ENCODE data around the gene HCN4. TPM values are rescaled to one million over a fixed set of nuclear protein-coding genes. Genes with fewer than 3 reads are reported as not detected.

Gene HCN4
- polyA plus RNA-seq, 1 donor from 2014 or later, result 4.0 TPM

DNA sequence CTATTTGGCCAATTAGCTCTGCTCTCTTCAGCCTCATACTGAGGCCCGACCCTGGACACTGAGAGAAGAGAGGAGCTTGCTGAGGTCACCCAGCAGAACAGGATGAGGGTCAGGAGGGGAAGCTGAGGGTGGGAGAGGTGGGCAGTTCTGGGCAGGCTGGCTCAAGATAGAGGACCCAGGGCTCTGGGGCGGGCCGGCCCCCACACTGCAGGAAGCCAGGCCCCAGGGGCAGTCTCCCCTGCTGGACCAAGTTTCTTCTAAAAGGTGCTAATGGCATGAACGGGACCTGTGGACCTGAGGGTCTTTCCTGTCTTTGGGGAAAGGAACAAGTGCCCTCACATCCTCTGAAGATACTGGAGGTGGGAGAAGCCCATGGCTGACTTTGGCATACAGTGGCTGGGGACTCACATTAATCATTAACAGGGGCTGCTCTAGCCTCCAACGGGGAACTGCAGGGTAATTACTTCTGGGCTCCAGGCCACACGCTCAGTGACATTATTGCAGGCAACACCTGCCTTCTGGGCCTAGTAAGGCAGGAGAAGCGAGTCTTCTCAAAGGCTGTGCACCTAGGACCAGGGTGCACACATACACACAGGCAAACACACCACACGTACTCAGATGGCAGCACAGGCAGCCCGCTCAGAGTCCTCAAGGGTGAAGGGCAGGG is 10.6 kb downstream of the HCN4 start:
- Histone ChIP-seq H2AFZ (ENCODE audit: low read depth, low read length) (no peak overlapping the region), H3K9me3 (ENCODE audit: low read length) (no peaks in the 10 kb centered on the region), H3K4me2 (ENCODE audit: low read length) (no peak overlapping the region), H3F3A (ENCODE audit: insufficient read depth, low read length, poor library complexity, severe bottlenecking) (no peaks in the 10 kb centered on the region), H3K4me3 (ENCODE audit: low read length) (no peak overlapping the region), H3K79me2 (replicated peaks; ENCODE audit: insufficient read depth, low read length) (peaks cover 31% of the 10 kb centered on the region), H3K27me3 (ENCODE audit: insufficient read depth, low read depth, low read length) (no peaks in the 10 kb centered on the region), H3K9me2 (ENCODE audit: insufficient read depth, low read length) (no peaks in the 10 kb centered on the region), H3K36me3 (ENCODE audit: insufficient read depth, low read length) (no peaks in the 10 kb centered on the region), H3K27ac (ENCODE audit: low read length) (no peak overlapping the region), H3K9ac (ENCODE audit: low read length) (no peak overlapping the region), H4K20me1 (ENCODE audit: insufficient read depth) (no peaks in the 10 kb centered on the region)
- TF ChIP-seq MXI1 (conservative IDR thresholded peaks at IDR 0.05; ENCODE audit: poor library complexity, severe bottlenecking) (no peak), RAD21 (conservative IDR thresholded peaks at IDR 0.05) (no peak), TAF1 (IDR thresholded peaks at IDR 0.05; ENCODE audit: low read depth) (no peak), EP300 (conservative IDR thresholded peaks at IDR 0.05; ENCODE audit: poor library complexity, severe bottlenecking) (no peak), SMC3 (conservative IDR thresholded peaks at IDR 0.05; ENCODE audit: poor library complexity) (no peak), POLR2AphosphoS5 (IDR thresholded peaks at IDR 0.05) (no peak), EZH2 (IDR thresholded peaks at IDR 0.05; ENCODE audit: borderline replicate concordance, insufficient read depth, low read length, poor library complexity, severe bottlenecking) (no peak)
- TF ChIP-seq, protein P1, sequence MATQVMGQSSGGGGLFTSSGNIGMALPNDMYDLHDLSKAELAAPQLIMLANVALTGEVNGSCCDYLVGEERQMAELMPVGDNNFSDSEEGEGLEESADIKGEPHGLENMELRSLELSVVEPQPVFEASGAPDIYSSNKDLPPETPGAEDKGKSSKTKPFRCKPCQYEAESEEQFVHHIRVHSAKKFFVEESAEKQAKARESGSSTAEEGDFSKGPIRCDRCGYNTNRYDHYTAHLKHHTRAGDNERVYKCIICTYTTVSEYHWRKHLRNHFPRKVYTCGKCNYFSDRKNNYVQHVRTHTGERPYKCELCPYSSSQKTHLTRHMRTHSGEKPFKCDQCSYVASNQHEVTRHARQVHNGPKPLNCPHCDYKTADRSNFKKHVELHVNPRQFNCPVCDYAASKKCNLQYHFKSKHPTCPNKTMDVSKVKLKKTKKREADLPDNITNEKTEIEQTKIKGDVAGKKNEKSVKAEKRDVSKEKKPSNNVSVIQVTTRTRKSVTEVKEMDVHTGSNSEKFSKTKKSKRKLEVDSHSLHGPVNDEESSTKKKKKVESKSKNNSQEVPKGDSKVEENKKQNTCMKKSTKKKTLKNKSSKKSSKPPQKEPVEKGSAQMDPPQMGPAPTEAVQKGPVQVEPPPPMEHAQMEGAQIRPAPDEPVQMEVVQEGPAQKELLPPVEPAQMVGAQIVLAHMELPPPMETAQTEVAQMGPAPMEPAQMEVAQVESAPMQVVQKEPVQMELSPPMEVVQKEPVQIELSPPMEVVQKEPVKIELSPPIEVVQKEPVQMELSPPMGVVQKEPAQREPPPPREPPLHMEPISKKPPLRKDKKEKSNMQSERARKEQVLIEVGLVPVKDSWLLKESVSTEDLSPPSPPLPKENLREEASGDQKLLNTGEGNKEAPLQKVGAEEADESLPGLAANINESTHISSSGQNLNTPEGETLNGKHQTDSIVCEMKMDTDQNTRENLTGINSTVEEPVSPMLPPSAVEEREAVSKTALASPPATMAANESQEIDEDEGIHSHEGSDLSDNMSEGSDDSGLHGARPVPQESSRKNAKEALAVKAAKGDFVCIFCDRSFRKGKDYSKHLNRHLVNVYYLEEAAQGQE (IDR thresholded peaks at IDR 0.05; ENCODE audit: borderline replicate concordance), result no peak
- TF ChIP-seq, protein P2, sequence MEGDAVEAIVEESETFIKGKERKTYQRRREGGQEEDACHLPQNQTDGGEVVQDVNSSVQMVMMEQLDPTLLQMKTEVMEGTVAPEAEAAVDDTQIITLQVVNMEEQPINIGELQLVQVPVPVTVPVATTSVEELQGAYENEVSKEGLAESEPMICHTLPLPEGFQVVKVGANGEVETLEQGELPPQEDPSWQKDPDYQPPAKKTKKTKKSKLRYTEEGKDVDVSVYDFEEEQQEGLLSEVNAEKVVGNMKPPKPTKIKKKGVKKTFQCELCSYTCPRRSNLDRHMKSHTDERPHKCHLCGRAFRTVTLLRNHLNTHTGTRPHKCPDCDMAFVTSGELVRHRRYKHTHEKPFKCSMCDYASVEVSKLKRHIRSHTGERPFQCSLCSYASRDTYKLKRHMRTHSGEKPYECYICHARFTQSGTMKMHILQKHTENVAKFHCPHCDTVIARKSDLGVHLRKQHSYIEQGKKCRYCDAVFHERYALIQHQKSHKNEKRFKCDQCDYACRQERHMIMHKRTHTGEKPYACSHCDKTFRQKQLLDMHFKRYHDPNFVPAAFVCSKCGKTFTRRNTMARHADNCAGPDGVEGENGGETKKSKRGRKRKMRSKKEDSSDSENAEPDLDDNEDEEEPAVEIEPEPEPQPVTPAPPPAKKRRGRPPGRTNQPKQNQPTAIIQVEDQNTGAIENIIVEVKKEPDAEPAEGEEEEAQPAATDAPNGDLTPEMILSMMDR (IDR thresholded peaks at IDR 0.05; ENCODE audit: poor library complexity, severe bottlenecking), result no peak

DNA sequence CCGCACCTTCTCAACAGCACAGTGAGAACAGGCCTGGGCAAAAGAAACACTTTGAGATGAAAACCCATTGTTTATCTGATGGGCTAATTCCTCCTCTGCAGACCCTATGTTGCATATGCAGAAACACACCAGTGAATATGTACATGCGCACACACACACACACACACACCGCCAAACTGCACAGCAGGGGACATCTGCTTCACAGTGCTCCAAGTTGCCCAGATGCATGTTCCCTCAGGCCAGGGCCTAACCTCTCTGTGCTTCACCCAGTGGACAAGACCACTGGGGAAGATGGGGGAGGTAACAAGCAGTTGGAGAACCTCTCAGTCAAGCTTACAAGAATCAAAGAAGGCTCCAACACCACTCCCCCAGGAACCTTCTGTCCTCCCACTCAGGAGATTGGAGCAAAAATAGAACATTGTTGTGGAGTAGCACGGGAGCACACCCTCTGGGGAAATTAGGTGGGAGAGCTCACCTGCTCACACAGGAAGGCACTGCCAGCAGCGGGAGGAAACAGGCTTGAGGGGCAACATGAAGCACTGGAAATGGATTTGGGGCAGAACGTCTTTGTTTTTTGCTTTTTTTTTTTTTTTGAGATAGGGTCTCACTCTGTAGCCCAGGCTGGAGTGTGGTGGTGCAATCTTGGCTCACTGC is 13.0 kb downstream of the HCN4 start:
- Histone ChIP-seq H3K9me2 (ENCODE audit: insufficient read depth, low read length) (no peaks in the 10 kb centered on the region), H3K9ac (ENCODE audit: low read length) (no peak overlapping the region), H3K79me2 (replicated peaks; ENCODE audit: insufficient read depth, low read length) (peaks cover 27% of the 10 kb centered on the region), H2AFZ (ENCODE audit: low read depth, low read length) (no peak overlapping the region), H4K20me1 (ENCODE audit: insufficient read depth) (no peaks in the 10 kb centered on the region), H3K27me3 (ENCODE audit: insufficient read depth, low read depth, low read length) (no peaks in the 10 kb centered on the region), H3K4me3 (ENCODE audit: low read length) (no peak overlapping the region), H3K27ac (ENCODE audit: low read length) (no peak overlapping the region), H3K9me3 (ENCODE audit: low read length) (no peaks in the 10 kb centered on the region), H3F3A (ENCODE audit: insufficient read depth, low read length, poor library complexity, severe bottlenecking) (no peaks in the 10 kb centered on the region), H3K4me2 (ENCODE audit: low read length) (no peak overlapping the region), H3K36me3 (ENCODE audit: insufficient read depth, low read length) (no peaks in the 10 kb centered on the region)
- TF ChIP-seq MXI1 (conservative IDR thresholded peaks at IDR 0.05; ENCODE audit: poor library complexity, severe bottlenecking) (no peak), EP300 (conservative IDR thresholded peaks at IDR 0.05; ENCODE audit: poor library complexity, severe bottlenecking) (no peak)

All from neural cell (in vitro differentiated cells).